NK-92 (cell line): ENCODE data around the gene CAMK1.

Experiments used
- DNase-seq: peaks from one replicate; lab custom pipeline; 2025; ENCODE audit not compliant: unreplicated experiment; lab: John Stamatoyannopoulos, UW

CAMK1 gene

GRCh38 chr3:9793161-9793781 lies 23.5 kb upstream of the CAMK1 start:
- DNase-seq, result no peak

- DNase-seq, result peak; percentile 51
Observed at GRCh38 chr3:9792405-9793160, 22.8 kb upstream of the CAMK1 start, which contains the start of the genes ARPC4 and TADA3. Gene ARPC4, plus strand, starts transcription at chr3:9793082. Its CDS starts 40 bp downstream, at chr3:9793122. Gene TADA3, minus strand, starts transcription at chr3:9792473. Its CDS starts 1,007 bp downstream, at chr3:9791466.

GRCh38 chr3:9791790-9792404 lies 22.1 kb upstream of the CAMK1 start:
- no peak for DNase-seq

GRCh38 chr3:9791127-9791526 lies 21.4 kb upstream of the CAMK1 start:
- no peak for DNase-seq

- DNase-seq, result no peak
Observed at GRCh38 chr3:9787714-9788113, 18.0 kb upstream of the CAMK1 start.

GRCh38 chr3:9786825-9787669 lies 17.3 kb upstream of the CAMK1 start:
- no peak for DNase-seq

- DNase-seq, result no peak
Observed at GRCh38 chr3:9786209-9786739, 16.5 kb upstream of the CAMK1 start.

GRCh38 chr3:9785602-9786001 lies 15.9 kb upstream of the CAMK1 start:
- no peak for DNase-seq

GRCh38 chr3:9784965-9785364 lies 15.2 kb upstream of the CAMK1 start:
- DNase-seq, result no peak

GRCh38 chr3:9783954-9784353 lies 14.2 kb upstream of the CAMK1 start:
- no peak for DNase-seq

GRCh38 chr3:9782770-9783169 lies 13.0 kb upstream of the CAMK1 start:
- no peak for DNase-seq

- no peak for DNase-seq
Observed at GRCh38 chr3:9781978-9782603, 12.3 kb upstream of the CAMK1 start.

GRCh38 chr3:9781551-9781950 lies 11.8 kb upstream of the CAMK1 start:
- no peak for DNase-seq

- DNase-seq, result no peak
Observed at GRCh38 chr3:9780910-9781309, 11.2 kb upstream of the CAMK1 start.

GRCh38 chr3:9780458-9780812 lies 10.7 kb upstream of the CAMK1 start:
- no peak for DNase-seq

- no peak for DNase-seq
Observed at GRCh38 chr3:9779721-9780457, 10.1 kb upstream of the CAMK1 start.

GRCh38 chr3:9779075-9779593 lies 9.4 kb upstream of the CAMK1 start:
- DNase-seq, result no peak

GRCh38 chr3:9778143-9779074 lies 8.7 kb upstream of the CAMK1 start:
- DNase-seq, result no peak

- no peak for DNase-seq
Observed at GRCh38 chr3:9777694-9778021, 7.9 kb upstream of the CAMK1 start.
